ENCODE measurements around the gene NCOA7.

DNA sequence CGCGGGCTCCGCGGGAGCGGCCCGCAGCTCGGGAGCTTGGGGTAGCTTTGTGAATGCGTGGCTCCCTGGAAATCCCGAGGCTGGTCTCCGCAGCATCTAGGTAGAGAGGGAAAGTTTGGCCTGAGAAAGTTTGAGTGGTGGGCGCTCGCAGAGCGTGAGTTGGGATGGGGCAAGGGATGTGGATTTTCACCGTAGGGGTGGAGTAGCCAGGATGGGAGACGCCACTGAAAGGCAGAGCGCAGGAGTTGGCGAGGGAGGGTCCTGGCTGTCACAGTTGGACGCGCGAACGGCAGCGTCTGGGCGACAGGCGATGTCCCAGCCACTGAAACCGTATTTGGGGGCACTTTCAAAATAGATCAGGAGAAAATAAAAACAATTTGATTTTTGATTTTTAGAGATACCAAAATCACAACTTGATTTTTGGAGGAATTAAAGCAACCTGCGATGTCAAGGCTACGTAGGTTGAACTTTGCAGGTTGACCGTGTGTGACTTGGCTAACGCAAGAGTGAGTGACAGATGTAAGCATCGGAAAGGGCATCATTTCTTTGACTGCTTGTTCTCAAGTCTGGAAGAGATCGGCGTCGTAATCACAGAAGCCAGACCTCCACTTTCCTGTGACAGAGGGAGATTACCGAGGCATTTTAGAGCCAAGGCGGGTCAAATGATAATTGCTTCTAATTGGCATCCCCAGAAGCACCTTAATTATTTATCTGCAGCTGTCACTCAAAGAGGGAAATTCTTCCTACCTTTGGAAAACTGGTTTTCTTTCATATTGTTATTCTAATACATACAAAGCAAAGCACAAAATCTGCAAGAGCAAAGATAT, 40.7 kb upstream of the NCOA7 start:
- TF ChIP-seq, protein P1, sequence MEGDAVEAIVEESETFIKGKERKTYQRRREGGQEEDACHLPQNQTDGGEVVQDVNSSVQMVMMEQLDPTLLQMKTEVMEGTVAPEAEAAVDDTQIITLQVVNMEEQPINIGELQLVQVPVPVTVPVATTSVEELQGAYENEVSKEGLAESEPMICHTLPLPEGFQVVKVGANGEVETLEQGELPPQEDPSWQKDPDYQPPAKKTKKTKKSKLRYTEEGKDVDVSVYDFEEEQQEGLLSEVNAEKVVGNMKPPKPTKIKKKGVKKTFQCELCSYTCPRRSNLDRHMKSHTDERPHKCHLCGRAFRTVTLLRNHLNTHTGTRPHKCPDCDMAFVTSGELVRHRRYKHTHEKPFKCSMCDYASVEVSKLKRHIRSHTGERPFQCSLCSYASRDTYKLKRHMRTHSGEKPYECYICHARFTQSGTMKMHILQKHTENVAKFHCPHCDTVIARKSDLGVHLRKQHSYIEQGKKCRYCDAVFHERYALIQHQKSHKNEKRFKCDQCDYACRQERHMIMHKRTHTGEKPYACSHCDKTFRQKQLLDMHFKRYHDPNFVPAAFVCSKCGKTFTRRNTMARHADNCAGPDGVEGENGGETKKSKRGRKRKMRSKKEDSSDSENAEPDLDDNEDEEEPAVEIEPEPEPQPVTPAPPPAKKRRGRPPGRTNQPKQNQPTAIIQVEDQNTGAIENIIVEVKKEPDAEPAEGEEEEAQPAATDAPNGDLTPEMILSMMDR (IDR thresholded peaks at IDR 0.05): no peak
- no peak for TF ChIP-seq POLR2A (IDR thresholded peaks at IDR 0.05)
